ENCODE data around the gene CALM3. TPM values are rescaled to one million over a fixed set of nuclear protein-coding genes. Genes with fewer than 3 reads are reported as not detected.

Gene CALM3
- total RNA-seq, 4 donors from 2014 or later, result 112 to 189 (median 132) TPM

- DNase-seq (ENCODE audit: low spot score), result no peak
- TF ChIP-seq CTCF (IDR thresholded peaks at IDR 0.05), result no peak
- no peak for ATAC-seq (ENCODE audit: low FRiP score)
These were observed 14.8 kb upstream of the CALM3 start for GRCh38 chr19:46586294-46586693.

GRCh38 chr19:46587861-46588260, 13.3 kb upstream of the CALM3 start:
- no peak for ATAC-seq (ENCODE audit: low FRiP score)
- TF ChIP-seq CTCF (IDR thresholded peaks at IDR 0.05), result no peak
- no peak for DNase-seq (ENCODE audit: low spot score)

GRCh38 chr19:46591254-46591653, 9.9 kb upstream of the CALM3 start:
- DNase-seq (ENCODE audit: low spot score) (no peak), ATAC-seq (ENCODE audit: low FRiP score) (no peak)
- TF ChIP-seq CTCF (IDR thresholded peaks at IDR 0.05), result no peak

GRCh38 chr19:46591870-46592269, 9.3 kb upstream of the CALM3 start:
- TF ChIP-seq CTCF (IDR thresholded peaks at IDR 0.05), result no peak
- ATAC-seq (ENCODE audit: low FRiP score) (no peak), DNase-seq (ENCODE audit: low spot score) (no peak)

- no peak for TF ChIP-seq CTCF (IDR thresholded peaks at IDR 0.05)
- ATAC-seq (ENCODE audit: low FRiP score) (no peak), DNase-seq (ENCODE audit: low spot score) (no peak)
These were observed 5.1 kb upstream of the CALM3 start for GRCh38 chr19:46596008-46596407.

GRCh38 chr19:46598372-46598917, 2.7 kb upstream of the CALM3 start:
- ATAC-seq (ENCODE audit: low FRiP score) (no peak), DNase-seq (ENCODE audit: low spot score) (no peak)
- no peak for TF ChIP-seq CTCF (IDR thresholded peaks at IDR 0.05)

- TF ChIP-seq CTCF (IDR thresholded peaks at IDR 0.05), result no peak
- ATAC-seq (ENCODE audit: low FRiP score) (no peak), DNase-seq (ENCODE audit: low spot score) (no peak)
These were observed 1.3 kb upstream of the CALM3 start for GRCh38 chr19:46599716-46600373.
